ENCODE results near the gene PIM3.
"Not testable (repeated sequence)": the region's sequence is repeated elsewhere in the genome, so short reads cannot be mapped to it uniquely, and the experiment has no call there.

The PIM3 gene

DNA sequence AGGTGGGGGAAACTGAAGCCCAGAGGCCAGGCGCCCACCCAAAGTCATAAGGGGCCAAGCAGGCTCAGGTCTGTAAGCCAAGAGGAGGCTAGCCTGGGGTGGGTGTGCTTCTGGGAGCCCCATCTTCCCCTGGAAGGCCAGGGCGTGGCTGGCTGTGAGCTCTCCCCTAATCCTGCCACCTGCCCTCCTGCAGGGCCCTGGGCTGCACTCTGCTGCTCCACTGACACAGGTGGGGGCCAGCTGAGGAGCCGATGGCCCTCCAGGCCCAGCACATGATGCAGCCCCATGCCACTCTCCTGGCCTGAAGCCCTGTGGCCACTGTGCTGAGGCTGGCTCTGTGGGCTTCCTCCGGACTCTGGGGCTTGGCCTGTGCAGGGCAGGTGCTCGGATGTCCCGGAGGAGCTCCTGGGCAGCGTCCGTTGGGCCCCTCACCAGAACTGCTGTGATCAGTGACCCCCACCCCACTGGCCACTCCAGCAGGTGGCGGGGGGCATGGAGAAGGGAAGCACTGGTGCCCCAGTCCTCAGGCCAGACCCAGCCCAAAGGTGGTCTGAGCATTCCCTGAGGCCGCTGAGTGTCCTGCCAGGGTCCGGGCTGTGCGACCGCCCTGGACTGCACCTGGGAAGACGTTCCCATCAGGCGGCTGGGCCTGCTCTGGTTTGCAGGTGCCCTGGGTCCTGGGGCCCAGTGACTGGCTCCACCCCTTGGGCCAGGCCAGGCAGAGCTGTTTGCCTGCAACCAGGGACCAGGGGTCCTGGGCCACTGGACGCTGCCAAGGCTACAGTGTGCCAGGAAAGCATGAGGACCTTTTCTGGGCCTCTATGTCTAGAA, 8.5 kb downstream of the PIM3 start:
- no peak for DNase-seq

DNA sequence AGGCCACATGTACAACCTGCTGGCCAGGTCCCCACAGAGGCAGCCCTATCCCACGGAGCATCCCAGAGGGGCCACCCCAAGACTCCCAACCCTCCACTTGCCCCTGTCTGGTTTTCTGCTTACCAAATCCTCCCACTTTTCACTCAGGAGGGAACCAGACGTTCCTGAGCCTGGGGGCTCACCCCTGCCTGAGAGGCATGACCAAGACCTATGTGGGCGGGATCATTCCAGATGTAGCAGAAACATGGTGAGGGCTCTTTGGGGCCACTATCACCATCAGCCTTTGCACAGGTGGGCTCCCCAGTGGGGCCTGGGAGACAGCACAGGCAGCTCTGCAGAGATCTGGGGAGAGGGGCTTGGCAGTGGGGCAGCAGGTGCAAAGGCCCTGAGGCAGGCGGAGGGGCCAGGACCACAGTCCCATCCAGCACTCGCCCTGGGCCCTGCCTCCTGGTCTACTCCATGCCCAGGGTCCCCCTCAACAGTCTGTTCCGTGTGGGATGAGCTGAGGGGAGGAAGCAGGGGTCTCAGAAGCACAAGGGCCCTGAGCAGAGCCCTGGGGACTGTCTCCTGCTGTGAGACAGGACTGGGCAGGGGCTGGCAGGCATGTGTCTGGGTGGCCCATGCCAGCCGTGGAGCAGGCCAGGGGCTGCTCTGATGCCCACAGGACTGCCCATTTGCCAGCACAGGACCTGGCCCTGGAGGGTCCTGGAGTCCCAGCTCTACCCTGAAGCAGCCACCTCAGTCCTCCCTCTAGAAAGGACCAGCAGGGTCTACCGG, 9.4 kb downstream of the PIM3 start:
- DNase-seq = no peak

DNA sequence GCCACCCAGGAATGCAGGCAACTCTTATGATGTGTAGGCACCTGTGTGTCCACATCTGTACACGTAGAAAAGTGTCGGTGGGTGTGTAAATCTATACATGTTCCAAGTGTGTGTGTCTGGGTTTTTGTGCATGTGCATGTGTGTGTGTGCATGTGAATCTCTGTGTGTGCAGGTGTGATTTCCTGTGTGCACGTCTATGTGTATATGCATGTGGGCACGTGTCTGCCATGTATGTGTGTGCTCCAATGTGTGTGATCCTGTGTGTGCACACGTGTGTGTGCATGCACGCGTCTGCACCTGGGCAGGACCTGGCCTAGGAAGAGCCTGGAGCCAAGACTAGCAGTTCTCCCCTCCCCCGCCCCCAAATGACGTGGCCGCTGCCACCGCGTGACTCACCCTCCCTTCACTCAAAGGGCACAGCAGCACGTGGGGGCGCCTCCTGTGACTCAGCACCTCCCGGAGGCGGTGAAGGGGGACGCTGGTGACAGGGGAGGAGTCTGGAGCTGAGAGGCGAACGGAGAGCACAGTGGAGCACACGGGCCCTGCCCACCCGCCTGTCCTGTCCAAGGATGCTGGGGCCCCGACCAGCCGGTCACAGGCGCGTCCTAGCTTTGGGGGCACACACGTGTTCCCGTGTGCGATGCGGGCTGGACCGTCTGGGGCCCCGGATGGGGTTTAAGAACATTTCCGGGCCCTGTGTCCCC, 10.1 kb downstream of the PIM3 start:
- DNase-seq = peak; percentile 97

DNA sequence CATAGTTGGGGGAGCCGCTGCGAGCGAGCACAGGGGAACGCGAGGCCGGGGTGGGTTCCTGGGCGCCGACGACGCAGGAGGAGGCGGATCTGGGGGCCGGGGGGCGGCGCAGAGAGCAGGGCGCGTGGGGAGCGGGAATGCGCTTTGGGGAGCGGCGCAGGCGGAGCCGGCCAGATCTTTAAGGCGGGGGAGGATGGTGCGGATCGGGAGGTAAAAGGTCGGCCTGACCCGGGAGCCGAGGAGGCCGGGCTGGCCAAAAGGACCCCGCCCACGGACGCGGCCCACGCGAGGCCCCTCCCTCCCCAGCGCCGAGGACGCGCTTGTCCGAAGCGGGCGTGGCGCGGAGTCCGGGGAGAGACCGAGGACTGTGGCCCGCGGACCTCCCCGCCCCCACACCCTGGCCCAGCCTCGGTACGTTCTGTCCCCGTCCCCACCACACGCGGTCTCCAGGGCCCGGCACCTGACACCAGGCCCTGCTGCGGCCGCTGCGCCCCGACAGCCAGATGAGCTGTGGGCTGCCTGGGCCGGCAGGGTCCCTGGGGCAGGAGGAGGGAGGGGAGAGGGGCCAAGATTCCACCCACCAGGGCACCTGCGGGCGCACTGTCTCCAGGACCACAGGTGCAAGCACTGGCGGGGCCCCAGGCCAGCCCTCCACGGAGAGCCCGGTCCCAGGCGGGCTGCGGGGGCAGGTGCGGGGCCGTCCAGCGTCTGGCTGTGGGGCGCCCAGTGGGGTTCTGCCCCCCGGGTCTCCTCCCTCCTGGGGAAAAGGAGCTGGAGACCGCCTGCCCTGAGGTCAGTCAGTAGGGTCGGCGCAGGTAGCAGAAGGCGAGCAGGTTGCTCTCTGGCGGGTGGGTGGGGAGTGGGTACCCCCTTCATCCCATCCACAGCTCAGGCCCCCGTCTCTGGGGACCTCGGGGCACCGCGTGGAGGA, 10.9 kb downstream of the PIM3 start:
- DNase-seq = peak; percentile 43

DNA sequence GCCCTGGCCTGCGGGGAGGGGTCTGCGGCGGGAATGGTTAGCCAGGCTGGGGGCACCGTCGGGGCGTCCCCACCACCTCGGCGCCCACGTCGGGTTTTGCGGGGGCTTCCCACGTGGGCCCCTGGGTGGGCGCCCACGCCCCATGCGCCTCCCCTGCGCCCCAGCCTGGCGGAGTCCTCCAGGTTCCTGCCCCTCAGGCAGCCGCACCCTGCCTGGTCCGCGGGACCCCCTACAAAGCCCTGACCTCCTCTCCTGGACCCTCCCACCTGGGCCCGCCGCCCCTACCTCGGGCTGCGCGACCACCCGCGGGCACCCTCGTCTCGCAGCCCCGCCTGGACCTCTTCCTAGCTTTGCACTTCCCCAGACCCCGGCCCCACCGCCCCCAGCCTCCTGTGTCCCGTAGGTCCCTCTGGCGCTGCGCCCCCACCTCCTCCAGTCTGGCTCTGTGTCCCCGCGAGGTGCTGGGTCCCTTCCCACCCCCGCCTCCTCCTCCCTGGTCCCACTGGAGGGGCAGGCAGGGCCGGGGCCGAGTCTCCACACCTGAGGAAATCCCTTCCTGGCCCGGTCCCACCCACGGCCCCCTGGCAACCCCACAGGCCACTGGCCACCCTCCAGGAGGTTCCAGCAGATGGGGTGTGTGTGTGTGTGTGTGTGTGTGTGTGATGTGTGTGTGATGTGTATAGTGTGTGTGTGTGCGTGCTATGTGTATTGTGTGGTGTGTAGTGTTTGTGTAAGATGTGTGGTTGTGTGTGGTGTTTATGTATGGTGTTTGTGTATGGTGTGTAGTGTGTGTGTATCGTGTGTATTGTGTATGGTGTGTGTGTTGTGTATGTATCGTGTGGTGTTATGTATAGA, 11.8 kb downstream of the PIM3 start:
- no peak for DNase-seq

DNA sequence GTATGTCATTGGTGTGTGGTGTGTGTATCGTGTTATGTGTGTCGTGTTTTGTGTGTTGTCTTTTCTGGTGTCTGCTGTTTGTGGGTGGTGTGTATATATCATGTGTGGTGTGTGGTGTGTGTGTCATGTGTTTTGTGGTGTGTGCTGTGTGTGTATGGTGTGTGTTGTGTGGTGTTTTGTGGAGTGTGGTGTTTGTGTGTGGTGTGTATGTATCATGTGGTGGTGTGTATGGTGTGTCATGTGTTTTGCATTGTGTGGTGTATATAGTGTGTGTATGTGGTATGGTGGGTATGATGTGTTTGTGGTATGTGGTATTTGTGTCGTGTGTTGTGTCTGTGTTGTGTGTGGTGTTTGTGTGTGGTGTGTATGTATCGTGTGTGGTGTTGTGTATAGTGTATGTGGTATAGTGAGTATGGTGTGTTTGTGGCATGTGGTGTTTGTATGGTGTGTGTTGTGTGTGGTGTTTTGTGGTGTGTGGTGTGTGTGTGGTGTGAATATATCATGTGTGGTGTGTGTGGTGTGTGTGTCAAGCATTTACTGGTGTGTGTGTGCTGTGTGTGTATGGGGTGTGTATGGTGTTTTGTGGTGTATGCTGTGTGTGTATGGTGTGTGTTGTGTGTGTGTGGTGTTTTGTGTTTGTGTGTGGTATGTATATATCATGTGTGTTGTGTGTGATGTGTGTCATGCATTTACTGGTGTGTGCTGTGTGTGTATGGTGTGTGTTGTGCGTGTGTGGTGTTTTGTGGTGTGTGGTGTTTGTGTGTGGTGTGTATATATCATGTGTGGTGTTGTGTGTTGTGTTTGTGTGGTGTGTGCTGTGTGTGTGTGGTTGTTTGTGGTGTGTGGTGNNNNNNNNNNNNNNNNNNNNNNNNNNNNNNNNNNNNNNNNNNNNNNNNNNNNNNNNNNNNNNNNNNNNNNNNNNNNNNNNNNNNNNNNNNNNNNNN, 12.7 kb downstream of the PIM3 start:
- no peak for DNase-seq

DNA sequence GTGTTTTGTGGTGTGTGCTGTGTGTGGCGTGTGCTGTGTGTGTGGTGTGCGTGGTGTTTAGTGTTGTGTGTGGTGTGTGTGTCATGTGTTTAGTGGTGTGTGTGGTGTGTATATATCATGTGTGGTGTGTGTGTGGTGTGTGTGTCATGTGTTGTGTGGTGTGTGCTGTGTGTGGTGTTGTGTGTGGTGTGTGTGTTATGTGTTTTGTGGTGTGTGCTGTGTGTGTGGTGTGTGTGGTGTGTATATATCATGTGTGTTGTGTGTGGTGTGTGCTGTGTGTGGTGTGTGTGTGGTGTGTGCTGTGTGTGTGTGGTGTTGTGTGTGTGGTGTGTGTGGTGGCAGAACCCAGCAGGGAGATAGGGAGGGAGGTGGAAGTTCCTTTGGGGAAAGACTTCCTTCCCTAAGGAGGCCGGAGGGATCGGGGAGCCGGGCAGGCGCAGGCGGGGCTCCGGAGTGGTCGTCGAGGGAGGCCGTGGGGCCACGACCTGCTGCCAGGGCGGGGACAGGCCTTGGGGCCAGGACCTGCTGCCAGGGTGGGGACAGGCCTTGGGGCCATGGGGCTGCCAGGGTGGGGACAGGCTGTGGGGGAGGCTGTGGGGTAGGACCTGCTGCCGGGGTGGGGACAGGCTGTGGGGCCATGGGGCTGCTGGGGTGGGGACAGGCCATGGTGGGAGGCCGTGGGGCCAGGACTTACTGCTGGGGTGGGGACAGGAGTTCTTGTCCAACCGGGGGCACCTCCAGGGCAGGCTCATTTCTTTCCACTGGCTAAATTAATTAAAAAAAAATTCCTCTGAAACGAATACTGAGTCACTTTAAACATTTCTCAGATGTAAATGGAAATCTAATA, 15.2 kb downstream of the PIM3 start:
- no peak for DNase-seq

DNA sequence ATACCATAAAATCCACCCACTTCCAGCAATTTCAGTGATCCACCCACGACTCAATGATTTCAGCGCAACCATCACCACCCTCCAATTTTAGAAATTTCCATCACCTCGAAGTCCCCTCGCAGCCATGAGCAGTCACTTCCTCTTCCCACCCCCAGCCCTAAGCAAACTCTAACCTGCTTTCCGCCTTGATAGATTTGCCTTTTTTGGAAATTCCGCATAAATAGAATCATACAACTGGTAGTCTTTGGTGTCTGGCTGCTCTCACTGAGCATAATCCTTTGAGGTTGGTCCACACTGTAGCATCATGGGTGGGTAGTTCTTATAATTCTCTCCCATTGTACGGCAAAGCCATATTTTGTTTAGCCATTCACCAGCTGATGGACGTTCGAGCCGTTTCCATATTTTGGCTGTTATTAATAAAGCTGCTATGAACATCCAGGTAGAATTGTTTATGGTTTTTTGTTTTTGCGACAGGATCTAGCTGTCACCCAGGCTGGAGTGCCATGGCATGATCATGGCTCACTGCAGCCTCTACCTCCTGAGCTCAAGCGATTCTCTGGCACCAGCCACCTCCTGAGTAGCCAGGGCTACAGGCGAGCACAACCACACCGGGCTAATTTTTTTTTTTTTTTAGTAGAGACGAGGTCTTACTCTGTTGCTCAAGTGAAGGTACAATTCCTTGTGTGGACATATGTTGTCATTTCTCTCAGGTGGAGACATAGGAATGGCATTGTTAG, 16.0 kb downstream of the PIM3 start:
- peak; percentile 37 for DNase-seq

DNA sequence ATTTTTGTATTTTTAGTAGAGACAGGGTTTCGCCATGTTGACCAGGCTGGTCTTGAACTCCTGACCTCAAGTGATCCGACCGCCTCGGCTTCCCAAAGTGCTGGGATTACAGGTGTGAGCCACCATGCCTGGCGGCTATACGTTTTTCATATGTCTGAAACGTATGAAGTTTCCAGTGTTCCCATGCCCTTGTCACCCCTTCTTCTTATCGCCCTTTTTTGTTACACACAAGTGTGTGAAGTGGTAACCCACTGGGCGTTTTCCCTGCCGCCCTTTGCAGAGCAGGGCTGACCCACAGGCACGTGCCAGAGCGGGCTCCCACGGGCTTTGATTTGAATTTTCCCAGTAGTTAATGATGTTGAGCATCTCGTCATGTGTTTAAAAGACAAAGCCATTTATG, 17.0 kb downstream of the PIM3 start:
- DNase-seq = no peak

DNA sequence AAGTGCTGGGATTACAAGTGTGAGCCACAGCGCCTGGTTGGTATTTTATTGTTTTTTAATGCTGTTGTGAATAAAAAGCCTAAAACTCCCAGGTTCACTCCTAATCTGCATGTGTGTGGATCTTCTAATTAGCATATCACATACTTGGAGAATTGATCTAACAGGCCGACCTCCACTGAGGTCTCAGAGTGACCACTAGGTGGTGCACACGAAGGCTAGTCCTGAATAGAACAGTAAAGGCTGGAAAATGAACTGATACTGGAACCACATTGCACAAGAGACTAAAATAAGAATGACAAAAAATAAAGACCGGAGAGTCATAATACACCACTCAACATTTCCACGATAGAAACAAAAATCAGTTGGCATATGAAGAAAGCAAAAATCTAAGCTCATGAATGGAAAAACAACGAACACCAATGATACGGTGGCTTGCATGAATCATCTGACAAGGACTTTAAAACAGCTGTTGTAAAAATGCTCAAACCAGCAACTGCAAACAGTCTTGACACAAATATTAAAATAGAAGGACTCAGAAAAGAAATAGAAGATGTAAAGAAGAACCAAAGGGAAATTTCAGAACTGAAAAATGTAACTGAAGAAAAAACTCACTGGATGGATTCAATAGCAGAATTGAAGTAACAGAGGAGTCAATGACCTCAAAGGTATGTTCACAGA, 19.2 kb downstream of the PIM3 start:
- peak; percentile 39 for DNase-seq

DNA sequence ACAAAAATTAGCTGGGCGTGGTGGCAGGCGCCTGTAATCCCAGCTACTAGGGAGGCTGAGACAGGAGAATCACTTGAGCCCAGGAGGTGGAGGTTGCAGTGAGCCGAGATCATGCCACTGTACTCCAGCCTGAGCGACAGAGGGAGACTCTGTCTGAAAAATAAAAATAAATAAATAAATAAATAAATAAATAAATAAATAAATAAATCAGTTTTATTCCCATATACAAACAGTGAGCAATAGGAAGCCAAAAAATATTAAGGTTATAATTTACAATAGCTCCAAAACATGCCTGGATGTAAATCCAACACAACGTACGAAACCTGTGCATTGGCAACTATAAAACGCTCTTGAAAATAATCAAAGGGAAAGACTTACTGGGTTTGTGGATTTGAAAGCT, 21.2 kb downstream of the PIM3 start:
- not testable (repeated sequence) for DNase-seq

DNA sequence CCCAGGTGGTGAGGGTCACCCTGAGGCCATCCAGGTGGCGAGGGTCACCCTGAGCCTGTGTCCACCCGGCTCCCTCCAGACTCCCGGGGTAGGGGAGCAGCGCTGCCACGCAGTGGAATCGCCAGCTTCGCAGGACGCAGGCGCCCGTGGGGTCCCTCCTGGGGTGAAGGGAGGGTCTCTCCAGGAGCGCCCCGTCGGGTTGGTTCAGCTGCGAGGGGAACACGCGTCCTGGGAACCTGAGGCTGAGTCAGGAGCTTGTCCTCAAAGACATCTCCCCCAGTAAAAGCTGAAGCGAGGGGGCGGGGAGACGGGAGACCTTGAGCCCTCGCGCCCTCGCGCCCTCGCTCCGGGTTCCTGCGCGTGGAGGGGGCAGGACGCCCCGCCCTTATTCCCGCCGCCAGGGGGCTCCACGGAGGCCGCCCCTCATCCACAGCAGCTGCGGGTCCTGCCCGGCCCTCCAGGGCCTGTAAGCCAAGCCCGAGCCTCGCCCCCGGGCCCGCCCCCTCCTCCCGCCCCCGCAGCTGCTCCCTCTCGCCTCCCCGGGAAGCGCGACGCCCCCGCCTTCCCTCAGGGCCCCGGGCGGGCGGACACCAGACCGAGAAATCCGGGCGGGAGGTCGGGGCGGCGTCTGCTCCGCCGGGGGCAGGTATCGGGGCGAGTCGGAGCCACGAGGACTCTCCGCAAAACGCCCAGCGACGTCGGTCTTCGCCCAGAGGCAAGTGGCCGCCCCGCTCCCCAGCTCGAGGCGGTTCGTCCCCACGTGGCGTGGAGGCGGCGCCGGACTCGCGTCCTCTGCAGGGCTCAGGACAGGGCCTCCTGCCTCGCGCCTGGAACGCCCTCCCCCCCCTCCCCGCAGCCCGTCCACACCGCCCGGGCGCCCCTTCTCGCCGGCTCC, 22.8 kb downstream of the PIM3 start:
- no peak for DNase-seq

DNA sequence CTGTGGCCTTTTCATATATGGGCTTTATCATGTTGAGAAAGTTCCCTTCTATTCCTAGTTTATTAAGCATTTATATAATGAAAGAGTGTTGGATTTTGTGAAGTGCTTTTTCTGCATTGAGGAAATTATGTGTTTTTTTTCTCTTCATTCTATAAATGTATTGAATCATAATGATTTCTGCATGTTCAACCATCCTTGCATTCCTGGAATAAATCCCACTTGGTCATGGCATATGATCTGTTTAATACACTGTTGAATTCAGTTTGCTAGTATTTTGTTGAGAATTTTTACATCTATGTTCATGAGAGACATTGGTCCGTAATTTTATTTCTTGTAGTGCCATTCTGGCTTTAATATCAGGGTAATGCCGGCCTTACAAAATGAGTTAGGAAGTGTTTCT, 25.8 kb downstream of the PIM3 start:
- no peak for DNase-seq

DNA sequence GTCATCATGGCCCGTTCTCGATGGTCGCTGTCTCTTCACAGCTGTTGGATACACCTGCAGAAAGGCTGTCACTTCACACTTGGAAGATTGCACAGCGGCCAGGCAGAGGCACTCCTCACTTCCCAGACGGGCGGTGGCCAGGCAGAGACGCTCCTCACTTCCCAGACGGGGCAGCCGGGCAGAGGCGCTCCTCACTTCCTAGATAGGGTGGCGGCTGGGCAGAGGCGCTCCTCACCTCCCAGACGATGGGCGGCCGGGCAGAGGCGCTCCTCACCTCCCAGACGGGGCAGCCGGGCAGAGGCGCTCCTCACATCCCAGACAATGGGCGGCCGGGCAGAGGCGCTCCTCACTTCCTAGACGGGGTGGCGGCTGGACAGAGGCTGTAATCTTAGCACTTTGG, 29.3 kb downstream of the PIM3 start:
- not testable (repeated sequence) for DNase-seq

DNA sequence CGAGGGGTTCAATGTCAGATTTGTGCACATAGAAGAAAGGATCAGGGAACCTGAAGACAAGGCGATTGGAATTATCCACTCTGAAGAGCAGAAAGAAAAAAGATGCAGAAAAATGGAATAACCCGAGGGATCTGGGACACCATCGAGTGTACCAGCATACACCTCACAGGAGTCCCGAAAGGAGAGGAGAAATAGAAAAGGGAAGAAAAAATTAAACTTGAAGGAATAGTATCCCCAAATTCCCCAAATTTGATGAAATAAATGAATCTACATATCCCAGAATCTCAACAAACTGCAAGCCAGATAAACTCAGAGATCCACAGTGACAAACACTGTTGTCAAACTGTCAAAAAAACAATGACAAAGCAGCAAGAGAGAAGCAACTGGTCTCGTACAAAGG, 30.6 kb downstream of the PIM3 start:
- no peak for DNase-seq

DNA sequence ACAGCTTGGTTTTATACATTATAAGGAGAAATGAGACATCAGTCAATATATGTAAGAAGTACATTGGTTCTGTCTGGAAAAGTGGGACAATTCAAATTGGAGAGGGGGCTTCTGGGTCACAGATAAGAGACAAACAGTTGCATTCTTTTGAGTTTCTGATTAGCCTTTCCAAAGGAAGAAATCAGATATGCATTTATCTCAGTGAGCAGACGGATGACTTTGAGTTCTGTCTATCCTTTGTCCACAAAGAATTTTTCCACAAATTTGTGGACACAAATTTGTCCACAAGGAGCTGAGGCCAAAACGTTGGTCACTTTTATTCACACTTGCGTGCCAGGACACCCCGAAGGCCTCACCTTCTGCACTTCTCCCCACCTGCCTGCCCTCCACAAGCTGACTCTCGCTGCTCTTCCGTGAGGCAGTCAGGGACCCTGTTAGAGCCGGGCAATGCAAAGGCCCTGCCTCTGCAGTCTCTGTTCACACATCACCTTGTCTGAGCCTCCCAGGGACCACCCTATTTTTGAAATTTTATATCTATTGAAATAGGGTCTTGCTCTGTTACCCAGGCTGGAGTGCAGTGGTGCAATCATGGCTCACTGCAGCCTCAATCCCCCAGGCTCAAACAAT, 31.4 kb downstream of the PIM3 start:
- no peak for DNase-seq

Measured in NCI-H2171 treated with DMSO at 0.1 percent for 48 hours (cell line).